IMR-90 (cell line): ENCODE data around the gene CSTB. TPM values are rescaled to one million over a fixed set of nuclear protein-coding genes. Genes with fewer than 3 reads are reported as not detected.

Experiments used
- CEBPB ChIP-seq: IDR thresholded peaks from 2 replicates; pipeline ENCODE4 v1.6.1; 2012; ENCODE audit warnings: low read depth, low read length, improper control_type of control experiment
- ELK1 ChIP-seq: fragments of 150-350 bp; IDR thresholded peaks from 2 replicates; pipeline ENCODE4 v1.6.1; 2016; ENCODE audit warnings: low read depth, mild to moderate bottlenecking, low read length, moderate library complexity, borderline replicate concordance
- FOS ChIP-seq: fragments of 150-350 bp; IDR thresholded peaks from 2 replicates; pipeline ENCODE4 v1.6.1; 2016; ENCODE audit warnings: low read depth, low read length
- SMC3 ChIP-seq: fragments of 150-350 bp; IDR thresholded peaks from 2 replicates; pipeline ENCODE4 v1.6.1; 2016; ENCODE audit warnings: low read depth, mild to moderate bottlenecking, antibody characterized with exemption, low read length, moderate library complexity
- polyA plus RNA-seq, 3 experiments: library from polyadenylated mRNA; depleted of rRNA; stranded (reverse); fragments of >200 nt; gene quantifications; 2 replicates each; pipeline ENCODE4 v1.2.3, GENCODE V29; 2012; ENCODE audit warnings: low replicate concordance in 1 of 3
- total RNA-seq: library from RNA; depleted of rRNA; stranded (reverse); fragments of >200 nt; gene quantifications from 2 replicates; pipeline ENCODE4 v1.2.3, GENCODE V29; 2012

Gene CSTB
- total and polyA plus RNA-seq, 2 of the 4 experiments (the other 2 are of a cell fraction) = 6.1 to 71.7 TPM

- TF ChIP-seq FOS (no peak), CEBPB (no peak), SMC3 (no peak), ELK1 (no peak)
These were observed 11.3 kb downstream of the CSTB start (continued) for GRCh38 chr21:43764576-43765495.
